Epithelial cell of esophagus (primary cell): ENCODE results near the gene HBP1.

Experiments
- DNase-seq: peaks from one replicate; pipeline ENCODE4 v3.0.0; 2010; ENCODE audit warnings: low read depth
- H3K4me3 ChIP-seq: 2 replicates; pipeline ENCODE4 v1.5.1; 2011; ENCODE audit warnings: mild to moderate bottlenecking, low read length, control low read depth
- CTCF ChIP-seq: IDR thresholded peaks from 2 replicates; pipeline ENCODE4 v1.5.1; 2011; ENCODE audit warnings: low read depth, mild to moderate bottlenecking, low read length, control low read depth, inconsistent platforms; ENCODE audit not compliant: insufficient read depth; ENCODE audit errors: missing control alignments

HBP1 gene

GRCh38 chr7:107203607-107204006, 34.8 kb downstream of the HBP1 start:
- DNase-seq, result no peak
- H3K4me3 ChIP-seq, result no peak overlapping the region
- TF ChIP-seq CTCF, result no peak

GRCh38 chr7:107206136-107206535, 37.3 kb downstream of the HBP1 start:
- no peak overlapping the region for H3K4me3 ChIP-seq
- DNase-seq, result no peak
- no peak for TF ChIP-seq CTCF

- no peak for TF ChIP-seq CTCF
- H3K4me3 ChIP-seq, result no peak overlapping the region
- no peak for DNase-seq
These were observed 37.9 kb downstream of the HBP1 start for GRCh38 chr7:107206706-107207105.

GRCh38 chr7:107207459-107207858, 38.7 kb downstream of the HBP1 start:
- H3K4me3 ChIP-seq, result no peak overlapping the region
- DNase-seq, result no peak
- TF ChIP-seq CTCF, result no peak

- no peak for DNase-seq
- no peak for TF ChIP-seq CTCF
- no peak overlapping the region for H3K4me3 ChIP-seq
These were observed 39.3 kb downstream of the HBP1 start for GRCh38 chr7:107208024-107208521.

GRCh38 chr7:107208563-107208962, 39.8 kb downstream of the HBP1 start:
- no peak overlapping the region for H3K4me3 ChIP-seq
- no peak for TF ChIP-seq CTCF
- no peak for DNase-seq

GRCh38 chr7:107209565-107209964, 40.8 kb downstream of the HBP1 start:
- TF ChIP-seq CTCF, result no peak
- no peak for DNase-seq
- H3K4me3 ChIP-seq, result no peak overlapping the region
